Stomach smooth muscle (tissue), 2 donors: ENCODE results near the gene NDRG2.

Source experiments
- H3K27ac ChIP-seq: one replicate; pipeline ENCODE4 v1.7.0; 2013; ENCODE audit warnings: mild to moderate bottlenecking, low read length, inconsistent platforms
- H3K27me3 ChIP-seq, 2 donors: one replicate each; pipeline ENCODE4 v1.7.0; 2013; ENCODE audit warnings: low read length in 2 of 2; ENCODE audit not compliant: insufficient read depth in 2 of 2, control insufficient read depth in 1 of 2
- H3K36me3 ChIP-seq, 2 donors: one replicate each; pipeline ENCODE4 v1.7.0; 2013; ENCODE audit warnings: low read length in 2 of 2; ENCODE audit not compliant: control insufficient read depth in 2 of 2, insufficient read depth in 2 of 2
- H3K4me1 ChIP-seq: one replicate; pipeline ENCODE4 v1.7.0; 2013; ENCODE audit warnings: low read length; ENCODE audit not compliant: control insufficient read depth, insufficient read depth
- H3K4me3 ChIP-seq, 2 donors: one replicate each; pipeline ENCODE4 v1.7.0; 2013; ENCODE audit warnings: low read length in 2 of 2
- H3K9ac ChIP-seq, 2 donors: one replicate each; pipeline ENCODE4 v1.7.0; 2013; ENCODE audit warnings: low read length in 2 of 2, mild to moderate bottlenecking in 1 of 2
- H3K9me3 ChIP-seq, 2 donors: one replicate each; pipeline ENCODE4 v1.7.0; 2013; ENCODE audit warnings: low read length in 2 of 2; ENCODE audit not compliant: control insufficient read depth in 2 of 2
- donor health status: healthy.
- donor health status: Pancreatic carcinoma.

Gene NDRG2

GRCh38 chr14:20969336-20969735 is 55.5 kb downstream of the NDRG2 start:
- Histone ChIP-seq H3K4me1 (peaks cover 8% of the 10 kb centered on the region), H3K4me3 (no peak overlapping the region), H3K36me3 (no peaks in the 10 kb centered on the region), H3K27me3 (peaks cover 0 to 9% of the 10 kb centered on the region in 2 donors), H3K27ac (no peak overlapping the region), H3K9ac (no peak overlapping the region), H3K9me3 (no peaks in the 10 kb centered on the region)
